ENCODE results near the gene C16orf54. TPM values are rescaled to one million over a fixed set of nuclear protein-coding genes. Genes with fewer than 3 reads are reported as not detected.
"Not testable (repeated sequence)": the region's sequence is repeated elsewhere in the genome, so short reads cannot be mapped to it uniquely, and the experiment has no call there.

Gene C16orf54
- polyA plus RNA-seq, 2 donors: 0.33 to 0.55 TPM

GRCh38 chr16:29769507-29769906, 23.7 kb upstream of the C16orf54 start:
- no peaks in the 10 kb centered on the region for H3K36me3 ChIP-seq (ENCODE audit: control insufficient read depth in 2 of 2, insufficient read depth in 2 of 2, low read length in 1 of 2)
- no peaks in the 10 kb centered on the region for H3K9me3 ChIP-seq (ENCODE audit: control insufficient read depth in 2 of 2, insufficient read depth in 1 of 2, low read depth in 1 of 2, low read length in 1 of 2)
- WGBS, 2 donors: 88 to 89% methylated on average over 2 of the region's 2 CpGs
- H3K4me3 ChIP-seq (ENCODE audit: low read depth in 1 of 2, low read length in 2 of 2): no peak overlapping the region
- no peaks in the 10 kb centered on the region for H3K4me1 ChIP-seq (ENCODE audit: control insufficient read depth in 2 of 2, insufficient read depth in 2 of 2, low read length in 1 of 2)
- H3K27ac ChIP-seq (ENCODE audit: low read depth in 2 of 2, low read length in 1 of 2): no peak overlapping the region
- no peaks in the 10 kb centered on the region for H3K27me3 ChIP-seq (ENCODE audit: control insufficient read depth in 1 of 2, insufficient read depth in 2 of 2, low read length in 2 of 2)

- Histone ChIP-seq H3K4me3 (ENCODE audit: low read depth in 1 of 2, low read length in 2 of 2) (no peak overlapping the region), H3K36me3 (ENCODE audit: control insufficient read depth in 2 of 2, insufficient read depth in 2 of 2, low read length in 1 of 2) (no peaks in the 10 kb centered on the region), H3K27ac (ENCODE audit: low read depth in 2 of 2, low read length in 1 of 2) (no peak overlapping the region), H3K4me1 (ENCODE audit: control insufficient read depth in 2 of 2, insufficient read depth in 2 of 2, low read length in 1 of 2) (no peaks in the 10 kb centered on the region), H3K27me3 (ENCODE audit: control insufficient read depth in 1 of 2, insufficient read depth in 2 of 2, low read length in 2 of 2) (no peaks in the 10 kb centered on the region), H3K9me3 (ENCODE audit: control insufficient read depth in 2 of 2, insufficient read depth in 1 of 2, low read depth in 1 of 2, low read length in 1 of 2) (no peaks in the 10 kb centered on the region)
- 88 to 94% methylated on average over 3 of the region's 3 CpGs for WGBS, 2 donors
These were observed 21.3 kb upstream of the C16orf54 start for GRCh38 chr16:29767062-29767461.

DNA sequence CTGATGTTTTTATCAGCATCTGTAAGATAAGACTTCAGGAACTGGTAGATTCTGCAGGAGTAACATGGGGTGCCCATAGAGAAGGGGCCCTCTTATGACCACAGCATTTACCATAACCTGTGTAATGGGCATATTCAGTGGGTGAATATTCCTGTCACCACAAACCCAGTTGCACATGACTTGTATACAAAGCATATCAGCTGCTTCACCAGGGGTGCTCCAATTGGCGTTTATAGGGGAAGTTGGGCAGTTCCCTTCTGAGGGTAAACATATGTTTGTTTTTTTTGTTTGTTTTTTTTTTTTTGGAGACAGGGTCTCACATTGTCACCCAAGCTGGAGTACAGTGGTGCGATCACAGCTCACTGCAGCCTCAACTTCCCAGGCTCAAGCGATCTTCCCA, 20.8 kb upstream of the C16orf54 start:
- H3K4me1 ChIP-seq (ENCODE audit: control insufficient read depth in 2 of 2, insufficient read depth in 2 of 2, low read length in 1 of 2): no peaks in the 10 kb centered on the region
- no peaks in the 10 kb centered on the region for H3K9me3 ChIP-seq (ENCODE audit: control insufficient read depth in 2 of 2, insufficient read depth in 1 of 2, low read depth in 1 of 2, low read length in 1 of 2)
- H3K36me3 ChIP-seq (ENCODE audit: control insufficient read depth in 2 of 2, insufficient read depth in 2 of 2, low read length in 1 of 2): no peaks in the 10 kb centered on the region
- no peaks in the 10 kb centered on the region for H3K27me3 ChIP-seq (ENCODE audit: control insufficient read depth in 1 of 2, insufficient read depth in 2 of 2, low read length in 2 of 2)
- no peak overlapping the region for H3K4me3 ChIP-seq (ENCODE audit: low read depth in 1 of 2, low read length in 2 of 2)
- 85 to 95% methylated on average over 3 of the region's 3 CpGs for WGBS, 2 donors
- H3K27ac ChIP-seq (ENCODE audit: low read depth in 2 of 2, low read length in 1 of 2): no peak overlapping the region

DNA sequence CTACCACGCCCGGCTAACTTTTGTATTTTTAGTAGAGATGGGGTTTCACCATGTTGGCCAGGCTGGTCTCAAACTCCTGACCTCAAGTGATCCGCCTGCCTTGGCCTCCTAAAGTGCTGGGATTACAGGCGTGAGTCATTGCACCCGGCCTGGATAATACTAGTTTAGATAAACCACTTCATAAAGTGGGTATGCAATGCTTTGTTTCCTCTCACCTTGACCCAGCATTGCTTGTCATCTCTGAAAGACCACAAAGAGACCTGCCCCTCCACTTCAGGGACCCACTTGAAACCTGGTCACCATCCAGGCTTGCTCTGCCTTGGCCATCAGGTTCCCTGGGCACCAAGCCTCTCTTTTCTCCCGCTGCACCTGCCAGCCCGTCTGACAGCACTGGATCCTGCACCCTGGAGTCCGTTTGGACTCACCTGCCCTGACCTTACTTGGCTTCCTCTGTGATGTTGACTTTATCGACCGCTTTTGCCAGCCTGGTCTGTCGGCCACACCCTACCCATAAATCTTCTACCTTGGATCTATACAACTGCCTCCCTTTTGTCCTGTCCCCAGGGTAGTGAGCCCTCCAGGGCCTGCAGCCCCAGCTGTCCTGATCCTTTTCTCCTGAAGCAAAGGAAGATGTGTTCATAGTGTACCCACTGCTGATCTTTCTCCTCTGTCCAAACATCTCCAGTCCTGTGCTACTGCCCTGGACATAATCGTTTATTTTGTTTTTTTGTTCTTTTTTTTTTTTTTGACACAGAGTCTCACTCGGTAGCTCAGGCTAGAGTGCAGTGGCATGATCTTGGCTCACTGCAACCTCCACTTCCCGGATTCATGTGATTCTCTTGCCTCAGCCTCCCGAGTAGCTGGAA, 19.6 kb upstream of the C16orf54 start:
- H3K27me3 ChIP-seq (ENCODE audit: control insufficient read depth in 1 of 2, insufficient read depth in 2 of 2, low read length in 2 of 2): no peaks in the 10 kb centered on the region
- H3K27ac ChIP-seq (ENCODE audit: low read depth in 2 of 2, low read length in 1 of 2): no peak overlapping the region
- no peaks in the 10 kb centered on the region for H3K4me1 ChIP-seq (ENCODE audit: control insufficient read depth in 2 of 2, insufficient read depth in 2 of 2, low read length in 1 of 2)
- WGBS, 2 donors: 51 to 55% methylated on average over 15 of the region's 15 CpGs
- no peaks in the 10 kb centered on the region for H3K36me3 ChIP-seq (ENCODE audit: control insufficient read depth in 2 of 2, insufficient read depth in 2 of 2, low read length in 1 of 2)
- H3K9me3 ChIP-seq (ENCODE audit: control insufficient read depth in 2 of 2, insufficient read depth in 1 of 2, low read depth in 1 of 2, low read length in 1 of 2): no peaks in the 10 kb centered on the region
- no peak overlapping the region for H3K4me3 ChIP-seq (ENCODE audit: low read depth in 1 of 2, low read length in 2 of 2)

DNA sequence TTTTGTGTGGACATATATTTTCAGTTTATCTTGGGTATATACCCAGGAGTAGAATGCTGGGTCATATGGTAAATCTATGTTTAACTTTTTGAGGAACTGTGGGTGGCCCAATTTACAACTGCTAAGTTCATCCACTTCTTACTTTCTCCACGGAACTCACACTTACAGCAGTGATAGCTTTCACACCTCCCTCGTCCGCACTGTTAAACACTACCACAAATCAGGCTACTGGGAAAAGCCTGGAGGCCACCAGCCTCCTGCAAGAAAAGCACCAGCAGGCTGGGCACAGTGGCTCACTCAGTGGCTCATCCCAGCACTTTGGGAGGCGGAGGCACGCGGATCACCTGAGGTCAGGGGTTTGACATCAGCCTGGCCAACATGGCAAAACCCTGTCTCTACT, 17.5 kb upstream of the C16orf54 start:
- Histone ChIP-seq H3K36me3 (ENCODE audit: control insufficient read depth in 2 of 2, insufficient read depth in 2 of 2, low read length in 1 of 2) (no peaks in the 10 kb centered on the region), H3K9me3 (ENCODE audit: control insufficient read depth in 2 of 2, insufficient read depth in 1 of 2, low read depth in 1 of 2, low read length in 1 of 2) (no peaks in the 10 kb centered on the region), H3K4me1 (ENCODE audit: control insufficient read depth in 2 of 2, insufficient read depth in 2 of 2, low read length in 1 of 2) (no peaks in the 10 kb centered on the region), H3K4me3 (ENCODE audit: low read depth in 1 of 2, low read length in 2 of 2) (no peak overlapping the region), H3K27me3 (ENCODE audit: control insufficient read depth in 1 of 2, insufficient read depth in 2 of 2, low read length in 2 of 2) (no peaks in the 10 kb centered on the region), H3K27ac (ENCODE audit: low read depth in 2 of 2, low read length in 1 of 2) (no peak overlapping the region)
- 80 to 82% methylated on average over 6 of the region's 6 CpGs for WGBS, 2 donors

- Histone ChIP-seq H3K4me3 (ENCODE audit: low read depth in 1 of 2, low read length in 2 of 2) (no peak overlapping the region), H3K27ac (ENCODE audit: low read depth in 2 of 2, low read length in 1 of 2) (no peak overlapping the region), H3K4me1 (ENCODE audit: control insufficient read depth in 2 of 2, insufficient read depth in 2 of 2, low read length in 1 of 2) (no peaks in the 10 kb centered on the region), H3K36me3 (ENCODE audit: control insufficient read depth in 2 of 2, insufficient read depth in 2 of 2, low read length in 1 of 2) (no peaks in the 10 kb centered on the region), H3K27me3 (ENCODE audit: control insufficient read depth in 1 of 2, insufficient read depth in 2 of 2, low read length in 2 of 2) (no peaks in the 10 kb centered on the region), H3K9me3 (ENCODE audit: control insufficient read depth in 2 of 2, insufficient read depth in 1 of 2, low read depth in 1 of 2, low read length in 1 of 2) (no peaks in the 10 kb centered on the region)
- WGBS, 2 donors: 65 to 79% methylated on average over 6 of the region's 6 CpGs
These were observed 16.1 kb upstream of the C16orf54 start for GRCh38 chr16:29761882-29762281.

GRCh38 chr16:29761280-29761651, 15.5 kb upstream of the C16orf54 start:
- H3K9me3 ChIP-seq (ENCODE audit: control insufficient read depth in 2 of 2, insufficient read depth in 1 of 2, low read depth in 1 of 2, low read length in 1 of 2); H3K4me1 ChIP-seq (ENCODE audit: control insufficient read depth in 2 of 2, insufficient read depth in 2 of 2, low read length in 1 of 2); H3K27me3 ChIP-seq (ENCODE audit: control insufficient read depth in 1 of 2, insufficient read depth in 2 of 2, low read length in 2 of 2); H3K36me3 ChIP-seq (ENCODE audit: control insufficient read depth in 2 of 2, insufficient read depth in 2 of 2, low read length in 1 of 2); H3K4me3 ChIP-seq (ENCODE audit: low read depth in 1 of 2, low read length in 2 of 2); H3K27ac ChIP-seq (ENCODE audit: low read depth in 2 of 2, low read length in 1 of 2): not testable (repeated sequence)
- WGBS, 2 donors: 73 to 79% methylated on average over 8 of the region's 8 CpGs

GRCh38 chr16:29760567-29761279, 14.9 kb upstream of the C16orf54 start:
- 73 to 77% methylated on average over 9 of the region's 9 CpGs for WGBS, 2 donors
- Histone ChIP-seq H3K27ac (ENCODE audit: low read depth in 2 of 2, low read length in 1 of 2) (no peak overlapping the region), H3K27me3 (ENCODE audit: control insufficient read depth in 1 of 2, insufficient read depth in 2 of 2, low read length in 2 of 2) (no peaks in the 10 kb centered on the region), H3K4me1 (ENCODE audit: control insufficient read depth in 2 of 2, insufficient read depth in 2 of 2, low read length in 1 of 2) (no peaks in the 10 kb centered on the region), H3K9me3 (ENCODE audit: control insufficient read depth in 2 of 2, insufficient read depth in 1 of 2, low read depth in 1 of 2, low read length in 1 of 2) (no peaks in the 10 kb centered on the region), H3K36me3 (ENCODE audit: control insufficient read depth in 2 of 2, insufficient read depth in 2 of 2, low read length in 1 of 2) (no peaks in the 10 kb centered on the region), H3K4me3 (ENCODE audit: low read depth in 1 of 2, low read length in 2 of 2) (no peak overlapping the region)

DNA sequence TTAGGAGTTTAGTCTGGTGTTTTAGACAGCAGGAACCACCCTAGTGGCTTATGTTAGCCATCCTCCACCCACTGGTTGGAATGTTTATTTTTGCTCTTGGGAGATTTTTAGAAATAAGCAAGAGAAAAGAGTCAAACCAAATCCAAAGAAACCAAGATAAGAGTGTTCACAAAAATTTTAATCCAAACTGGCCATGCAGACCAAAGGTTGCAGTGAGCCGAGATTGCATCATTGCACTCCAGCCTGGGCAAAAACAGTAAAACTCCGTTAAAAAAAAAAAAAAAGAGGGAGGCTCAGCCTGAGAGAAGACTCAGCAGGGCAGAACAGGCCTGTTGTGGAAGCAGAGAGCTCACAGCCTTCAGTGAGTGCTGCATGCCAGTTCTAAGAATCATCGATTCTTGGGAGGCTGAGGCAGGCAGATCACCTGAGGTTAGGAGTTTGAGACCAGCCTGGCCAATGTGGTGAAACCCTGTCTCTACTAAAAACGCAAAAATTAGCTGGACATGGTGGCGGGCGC, 12.2 kb upstream of the C16orf54 start:
- no peaks in the 10 kb centered on the region for H3K27me3 ChIP-seq (ENCODE audit: control insufficient read depth in 1 of 2, insufficient read depth in 2 of 2, low read length in 2 of 2)
- no peaks in the 10 kb centered on the region for H3K36me3 ChIP-seq (ENCODE audit: control insufficient read depth in 2 of 2, insufficient read depth in 2 of 2, low read length in 1 of 2)
- no peak overlapping the region for H3K27ac ChIP-seq (ENCODE audit: low read depth in 2 of 2, low read length in 1 of 2)
- WGBS, 2 donors: 69 to 75% methylated on average over 6 of the region's 6 CpGs
- H3K4me3 ChIP-seq (ENCODE audit: low read depth in 1 of 2, low read length in 2 of 2): no peak overlapping the region
- H3K4me1 ChIP-seq (ENCODE audit: control insufficient read depth in 2 of 2, insufficient read depth in 2 of 2, low read length in 1 of 2): no peaks in the 10 kb centered on the region
- H3K9me3 ChIP-seq (ENCODE audit: control insufficient read depth in 2 of 2, insufficient read depth in 1 of 2, low read depth in 1 of 2, low read length in 1 of 2): no peaks in the 10 kb centered on the region

All from esophagus (tissue), 2 donors.